Nephron progenitor cell (in vitro differentiated cells): ENCODE data around the gene PCBP4.

Source experiments
- DNase-seq: peaks from one replicate; pipeline ENCODE4 v3.0.0; 2021
- H3K27ac Mint-ChIP-seq: 2 replicates; pipeline ENCODE4 v1.8.0; 2021; ENCODE audit warnings: mild to moderate bottlenecking, moderate library complexity, mixed read lengths
- H3K27me3 Mint-ChIP-seq: 2 replicates; pipeline ENCODE4 v1.8.0; 2021; ENCODE audit warnings: mild to moderate bottlenecking, low read depth, mixed read lengths; ENCODE audit not compliant: poor library complexity
- H3K36me3 Mint-ChIP-seq: 2 replicates; pipeline ENCODE4 v1.8.0; 2021; ENCODE audit warnings: low read depth, mixed read lengths
- H3K4me1 Mint-ChIP-seq: 2 replicates; pipeline ENCODE4 v1.8.0; 2021; ENCODE audit warnings: mixed read lengths
- H3K4me3 Mint-ChIP-seq: 2 replicates; pipeline ENCODE4 v1.8.0; 2021; ENCODE audit warnings: mild to moderate bottlenecking, moderate library complexity, mixed read lengths
- H3K9me3 Mint-ChIP-seq: 2 replicates; pipeline ENCODE4 v1.8.0; 2021; ENCODE audit warnings: mild to moderate bottlenecking, moderate library complexity, mixed read lengths
- TF ChIP-seq, protein P1 (sequence below): fragments of 200-600 bp; sonication (generic); IDR thresholded peaks from 2 replicates; pipeline ENCODE4 v1.5.0; 2021; ENCODE audit warnings: antibody characterized with exemption

Gene PCBP4

DNA sequence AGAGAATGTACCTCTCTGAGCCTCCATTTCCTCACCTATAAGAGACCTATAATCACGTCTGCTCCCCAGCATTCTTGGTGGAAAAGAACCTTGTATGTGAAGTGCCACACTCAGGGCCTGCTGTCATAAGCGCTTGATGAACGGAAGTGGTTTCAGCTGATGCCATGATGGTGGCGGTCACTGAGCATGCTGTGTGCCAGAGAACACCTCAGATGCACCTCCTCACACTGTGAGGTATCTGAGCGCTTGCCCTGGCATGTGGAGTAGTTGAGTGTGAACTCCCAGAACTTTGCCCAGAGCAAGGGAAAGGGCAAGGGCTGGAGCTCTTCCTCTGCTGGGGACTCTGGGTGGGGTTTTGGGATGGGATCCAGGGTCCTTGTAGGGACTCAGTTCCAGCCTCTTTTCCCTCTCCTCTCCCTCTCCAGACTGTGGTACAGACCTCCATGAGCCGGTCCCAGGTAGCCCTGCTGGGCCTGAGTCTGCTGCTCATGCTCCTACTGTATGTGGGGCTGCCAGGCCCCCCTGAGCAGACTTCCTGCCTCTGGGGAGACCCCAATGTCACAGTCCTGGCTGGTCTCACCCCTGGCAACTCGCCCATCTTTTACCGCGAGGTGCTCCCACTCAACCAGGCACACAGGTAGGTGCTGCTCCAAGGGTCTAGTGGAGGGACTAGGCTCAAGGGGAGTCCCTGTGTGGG lies 10.3 kb upstream of the PCBP4 start:
- H3K4me1 Mint-ChIP-seq, result peaks cover 55% of the 10 kb centered on the region
- TF ChIP-seq, protein P1, sequence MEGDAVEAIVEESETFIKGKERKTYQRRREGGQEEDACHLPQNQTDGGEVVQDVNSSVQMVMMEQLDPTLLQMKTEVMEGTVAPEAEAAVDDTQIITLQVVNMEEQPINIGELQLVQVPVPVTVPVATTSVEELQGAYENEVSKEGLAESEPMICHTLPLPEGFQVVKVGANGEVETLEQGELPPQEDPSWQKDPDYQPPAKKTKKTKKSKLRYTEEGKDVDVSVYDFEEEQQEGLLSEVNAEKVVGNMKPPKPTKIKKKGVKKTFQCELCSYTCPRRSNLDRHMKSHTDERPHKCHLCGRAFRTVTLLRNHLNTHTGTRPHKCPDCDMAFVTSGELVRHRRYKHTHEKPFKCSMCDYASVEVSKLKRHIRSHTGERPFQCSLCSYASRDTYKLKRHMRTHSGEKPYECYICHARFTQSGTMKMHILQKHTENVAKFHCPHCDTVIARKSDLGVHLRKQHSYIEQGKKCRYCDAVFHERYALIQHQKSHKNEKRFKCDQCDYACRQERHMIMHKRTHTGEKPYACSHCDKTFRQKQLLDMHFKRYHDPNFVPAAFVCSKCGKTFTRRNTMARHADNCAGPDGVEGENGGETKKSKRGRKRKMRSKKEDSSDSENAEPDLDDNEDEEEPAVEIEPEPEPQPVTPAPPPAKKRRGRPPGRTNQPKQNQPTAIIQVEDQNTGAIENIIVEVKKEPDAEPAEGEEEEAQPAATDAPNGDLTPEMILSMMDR, result no peak
- H3K4me3 Mint-ChIP-seq, result no peak overlapping the region
- no peak overlapping the region for H3K27ac Mint-ChIP-seq
- peaks cover 2% of the 10 kb centered on the region for H3K27me3 Mint-ChIP-seq
- DNase-seq, result no peak
- H3K9me3 Mint-ChIP-seq, result no peaks in the 10 kb centered on the region
- peaks cover 7% of the 10 kb centered on the region for H3K36me3 Mint-ChIP-seq

DNA sequence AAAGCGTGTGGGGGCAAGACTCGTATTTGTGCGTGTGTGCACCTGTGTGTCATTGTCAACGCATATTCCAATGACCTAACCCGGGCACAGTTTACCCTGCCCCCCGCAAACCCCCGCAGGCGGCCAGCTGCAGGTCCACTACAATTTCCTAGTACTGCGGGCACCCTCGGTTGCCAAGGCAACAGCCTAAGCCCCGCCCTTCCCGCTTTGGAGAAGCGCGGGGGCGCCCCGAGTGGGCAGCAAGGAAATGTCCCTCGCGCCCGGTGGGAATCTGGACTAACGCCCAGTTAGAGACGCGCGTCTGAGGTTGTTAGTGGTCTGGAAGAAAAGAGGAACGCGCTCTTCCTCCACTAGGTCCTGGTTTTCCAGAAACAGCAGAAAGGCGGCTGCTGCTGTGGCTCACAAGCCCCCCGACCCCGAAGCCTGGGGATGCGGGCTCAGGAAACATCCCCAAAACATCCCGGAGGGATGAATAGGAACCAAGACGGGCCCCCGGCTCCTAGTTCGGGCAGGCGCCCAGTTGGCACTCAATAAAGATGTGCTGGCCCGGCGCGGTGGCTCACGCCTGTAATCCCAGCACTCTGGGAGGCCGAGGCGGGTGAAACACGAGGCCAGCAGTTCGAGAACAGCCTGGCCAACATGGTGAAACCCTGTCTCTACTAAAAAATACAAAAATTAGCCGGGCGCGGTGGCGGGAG lies 8.7 kb upstream of the PCBP4 start:
- H3K4me1 Mint-ChIP-seq, result peaks cover 49% of the 10 kb centered on the region
- H3K9me3 Mint-ChIP-seq, result no peaks in the 10 kb centered on the region
- peak; percentile 84 for DNase-seq
- no peak overlapping the region for H3K27ac Mint-ChIP-seq
- TF ChIP-seq, protein P1, result peak; percentile 17
- H3K4me3 Mint-ChIP-seq, result peak overlapping the region; percentile 87
- peaks cover 3% of the 10 kb centered on the region for H3K36me3 Mint-ChIP-seq
- H3K27me3 Mint-ChIP-seq, result peaks cover 2% of the 10 kb centered on the region

GRCh38 chr3:51974963-51975851 lies 8.0 kb upstream of the PCBP4 start, which contains the start of gene ABHD14A:
TSS of gene ABHD14A (plus strand) at chr3:51975064. CDS start at chr3:51975136, 72 bp downstream.
- DNase-seq, result peak; percentile 75
- Mint-ChIP-seq H3K27me3 (peaks cover 2% of the 10 kb centered on the region), H3K4me1 (peaks cover 56% of the 10 kb centered on the region), H3K4me3 (peak within 1 kb of the TSS; percentile 87), H3K27ac (peak within 1 kb of the TSS; percentile 98), H3K9me3 (no peaks in the 10 kb centered on the region), H3K36me3 (no peaks in the 10 kb centered on the region)
- TF ChIP-seq, protein P1, result no peak

DNA sequence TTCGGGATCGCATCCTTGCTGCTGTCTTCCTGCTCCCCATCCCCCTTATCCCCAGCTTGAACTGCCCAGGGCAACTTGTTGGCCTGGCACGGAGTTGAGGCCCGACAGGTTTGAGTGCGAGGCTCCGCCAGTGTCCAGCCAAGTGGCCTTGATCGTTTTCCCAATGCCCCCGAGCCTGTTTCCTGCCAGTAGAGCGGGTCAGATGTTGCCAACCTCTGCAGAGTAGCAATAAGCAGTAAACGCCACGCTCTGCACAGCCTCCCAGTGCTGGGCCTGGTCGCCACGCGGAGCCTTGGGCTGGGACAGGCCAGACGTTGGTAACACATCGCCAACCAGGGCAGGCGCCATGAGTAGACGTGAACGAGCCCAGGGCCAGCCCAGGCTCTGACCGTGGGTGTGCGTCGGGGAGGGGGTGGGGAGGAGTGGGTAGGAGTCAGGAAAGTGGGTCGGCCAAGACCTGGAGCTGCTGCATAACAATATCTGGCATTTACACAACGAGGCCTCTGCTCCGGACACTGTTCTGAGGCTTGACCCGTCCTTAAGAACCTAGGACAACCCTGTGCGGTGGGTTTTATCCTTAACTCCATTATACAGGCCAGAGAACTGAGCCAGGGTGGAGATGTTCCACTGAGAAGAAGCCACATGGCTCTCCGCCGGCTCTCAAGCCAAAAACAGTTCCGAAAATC lies 7.2 kb upstream of the PCBP4 start:
- no peak for DNase-seq

DNA sequence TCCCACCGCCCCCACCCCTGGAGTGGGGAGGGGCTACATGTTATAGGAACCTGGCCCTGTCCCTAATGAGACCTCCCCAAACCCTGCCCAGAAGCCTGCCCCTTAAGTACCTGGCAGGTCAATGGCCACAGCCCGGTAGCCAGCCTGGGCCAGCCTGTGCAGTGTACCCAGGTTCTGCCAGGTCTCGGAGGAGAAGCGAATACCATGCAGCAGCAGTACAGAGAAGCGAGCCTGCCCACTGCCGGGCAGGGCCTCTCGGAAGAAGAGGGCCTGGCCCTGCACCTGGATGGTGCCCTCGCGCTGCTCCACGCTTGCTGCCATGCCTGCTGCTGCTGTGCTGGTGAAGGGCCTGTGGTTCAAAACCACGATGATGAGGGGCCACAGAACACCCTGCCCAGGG lies 4.1 kb upstream of the PCBP4 start:
- no peak for DNase-seq
- Mint-ChIP-seq H3K4me3 (peak overlapping the region; percentile 23), H3K27me3 (peaks cover 2% of the 10 kb centered on the region), H3K9me3 (no peaks in the 10 kb centered on the region), H3K36me3 (no peaks in the 10 kb centered on the region), H3K4me1 (peaks cover 67% of the 10 kb centered on the region), H3K27ac (no peak overlapping the region)
- TF ChIP-seq, protein P1, result no peak

More for the DNA sequence above, 7.2 kb upstream of the PCBP4 start:
- H3K9me3 Mint-ChIP-seq, result no peaks in the 10 kb centered on the region
- peak overlapping the region; percentile 71 for H3K27ac Mint-ChIP-seq
- peak overlapping the region; percentile 85 for H3K4me3 Mint-ChIP-seq
- peaks cover 63% of the 10 kb centered on the region for H3K4me1 Mint-ChIP-seq
- no peaks in the 10 kb centered on the region for H3K36me3 Mint-ChIP-seq
- peaks cover 2% of the 10 kb centered on the region for H3K27me3 Mint-ChIP-seq
- TF ChIP-seq, protein P1, result peak; percentile 8
